HEK293 (cell line): ENCODE measurements around the gene OPCML.

ENCODE experiments used
- CTCF ChIA-PET: fragments of 350-600 bp; formaldehyde crosslinking; extraction: SDS; loops from one replicate; lab custom pipeline; 2021; ENCODE audit warnings: antibody characterized with exemption; lab: Yijun Ruan, JAX
- POLR2A ChIA-PET: fragments of 300-600 bp; formaldehyde crosslinking; extraction: SDS; loops from one replicate; lab custom pipeline; 2020; ENCODE audit warnings: antibody characterized with exemption, inconsistent platforms; lab: Yijun Ruan, JAX
- H3K27ac ChIP-seq: fragments of 200-500 bp; sonication (Bioruptor generic); 2 replicates; pipeline ENCODE4 v1.5.1; 2014; ENCODE audit warnings: low read depth, low read length, control low read depth, inconsistent platforms; ENCODE audit errors: extremely low read depth
- H3K36me3 ChIP-seq, 2 experiments: fragments of 200-500 bp in 1 of 2; sonication (Bioruptor generic) in 1 of 2; 1 replicate in 1 of 2; 2 replicates in 1 of 2; pipeline ENCODE4 v1.5.1; 2014 to 2017; ENCODE audit warnings: inconsistent platforms in 2 of 2, low read length in 2 of 2; ENCODE audit not compliant: control insufficient read depth in 2 of 2, insufficient read depth in 1 of 2
- H3K4me1 ChIP-seq: fragments of 200-500 bp; sonication (Bioruptor generic); 2 replicates; pipeline ENCODE4 v1.5.1; 2014; ENCODE audit warnings: mild to moderate bottlenecking, low read length, inconsistent platforms; ENCODE audit not compliant: control insufficient read depth, insufficient read depth
- H3K4me3 ChIP-seq: 2 replicates; pipeline ENCODE4 v1.5.1; 2011; ENCODE audit warnings: low read depth, mild to moderate bottlenecking, control low read depth, low read length, moderate library complexity
- H3K9me3 ChIP-seq: fragments of 200-500 bp; sonication (Bioruptor generic); 2 replicates; pipeline ENCODE4 v1.5.1; 2014; ENCODE audit warnings: low read depth, low read length, inconsistent platforms; ENCODE audit not compliant: control insufficient read depth, insufficient read depth
- TCF7L2 ChIP-seq: IDR thresholded peaks from 2 replicates; pipeline ENCODE4 v1.6.1; 2011; ENCODE audit warnings: low read depth, mild to moderate bottlenecking, inconsistent platforms, low read length, moderate library complexity, borderline replicate concordance
- ZBTB21 ChIP-seq: fragments of 450-650 bp; formaldehyde crosslinking; IDR thresholded peaks from 2 replicates; pipeline ENCODE4 v1.5.1; 2017; ENCODE audit warnings: missing biosample characterization, missing genetic modification characterization
- ZBTB7A ChIP-seq: fragments of 450-650 bp; formaldehyde crosslinking; IDR thresholded peaks from 2 replicates; pipeline ENCODE4 v1.5.1; 2016; ENCODE audit warnings: low read depth, missing biosample characterization, missing genetic modification characterization
- ZBTB8A ChIP-seq: fragments of 450-650 bp; formaldehyde crosslinking; IDR thresholded peaks from 2 replicates; pipeline ENCODE4 v1.5.1; 2016; ENCODE audit warnings: missing biosample characterization, missing genetic modification characterization
- ZFP69B ChIP-seq: fragments of 450-650 bp; formaldehyde crosslinking; IDR thresholded peaks from 2 replicates; pipeline ENCODE4 v1.5.1; 2016; ENCODE audit warnings: missing biosample characterization, missing genetic modification characterization
- ZNF121 ChIP-seq: fragments of 450-650 bp; formaldehyde crosslinking; IDR thresholded peaks from 2 replicates; pipeline ENCODE4 v1.5.1; 2016; ENCODE audit warnings: missing biosample characterization, missing genetic modification characterization
- ZNF169 ChIP-seq: fragments of 450-650 bp; formaldehyde crosslinking; IDR thresholded peaks from 2 replicates; pipeline ENCODE4 v1.5.1; 2016; ENCODE audit warnings: missing biosample characterization, missing genetic modification characterization
- ZNF19 ChIP-seq: fragments of 450-650 bp; formaldehyde crosslinking; IDR thresholded peaks from 2 replicates; pipeline ENCODE4; 2016; ENCODE audit warnings: missing biosample characterization, missing genetic modification characterization, low read depth
- ZNF274 ChIP-seq, 2 experiments: fragments of 200-500 bp in 1 of 2; fragments of 450-650 bp in 1 of 2; sonication (Bioruptor generic) in 1 of 2; formaldehyde crosslinking in 1 of 2; IDR thresholded peaks; 2 replicates each; pipeline versions ENCODE4 v1.5.1 to v1.6.1; 2014 to 2016; ENCODE audit warnings: borderline replicate concordance in 1 of 2, inconsistent platforms in 1 of 2, low read length in 1 of 2, missing biosample characterization in 1 of 2, missing genetic modification characterization in 1 of 2
- ZNF302 ChIP-seq: fragments of 450-650 bp; formaldehyde crosslinking; IDR thresholded peaks from 2 replicates; pipeline ENCODE4 v1.5.1; 2016; ENCODE audit warnings: missing biosample characterization, missing genetic modification characterization, low read depth
- ZNF366 ChIP-seq: fragments of 450-650 bp; formaldehyde crosslinking; conservative IDR thresholded peaks from 2 replicates; pipeline ENCODE4 v1.5.1; 2016; ENCODE audit warnings: missing biosample characterization, missing genetic modification characterization
- ZNF416 ChIP-seq: fragments of 450-650 bp; formaldehyde crosslinking; IDR thresholded peaks from 2 replicates; pipeline ENCODE4 v1.5.1; 2016; ENCODE audit warnings: missing biosample characterization, missing genetic modification characterization
- ZNF514 ChIP-seq: fragments of 450-650 bp; formaldehyde crosslinking; IDR thresholded peaks from 2 replicates; pipeline ENCODE4 v1.5.1; 2016; ENCODE audit warnings: missing biosample characterization, missing genetic modification characterization
- ZNF529 ChIP-seq: fragments of 450-650 bp; formaldehyde crosslinking; IDR thresholded peaks from 2 replicates; pipeline ENCODE4 v1.5.1; 2017; ENCODE audit warnings: missing genetic modification characterization, missing biosample characterization; ENCODE audit not compliant: insufficient replicate concordance
- ZNF561 ChIP-seq: fragments of 450-650 bp; IDR thresholded peaks from 2 replicates; pipeline ENCODE4 v1.5.1; 2018; ENCODE audit warnings: missing biosample characterization, missing genetic modification characterization, borderline replicate concordance
- ZNF621 ChIP-seq: fragments of 450-650 bp; formaldehyde crosslinking; IDR thresholded peaks from 2 replicates; pipeline ENCODE4 v1.5.1; 2017; ENCODE audit warnings: missing biosample characterization, missing genetic modification characterization
- ZNF792 ChIP-seq: fragments of 450-650 bp; formaldehyde crosslinking; IDR thresholded peaks from 2 replicates; pipeline ENCODE4 v1.5.1; 2016; ENCODE audit warnings: missing biosample characterization, missing genetic modification characterization
- TF ChIP-seq, protein P1 (sequence below): fragments of 450-650 bp; formaldehyde crosslinking; IDR thresholded peaks from 2 replicates; pipeline ENCODE4 v1.5.1; 2016; ENCODE audit warnings: missing biosample characterization, missing genetic modification characterization, low read depth
- TF ChIP-seq, protein P2 (sequence below): fragments of 450-650 bp; formaldehyde crosslinking; IDR thresholded peaks from 2 replicates; pipeline ENCODE4 v1.5.1; 2016; ENCODE audit warnings: missing biosample characterization, missing genetic modification characterization, low read depth
- TF ChIP-seq, protein P3 (sequence below): fragments of 450-650 bp; formaldehyde crosslinking; IDR thresholded peaks from 2 replicates; pipeline ENCODE4 v1.5.1; 2016; ENCODE audit warnings: missing biosample characterization, missing genetic modification characterization, borderline replicate concordance
- TF ChIP-seq, protein P4 (sequence below): fragments of 450-650 bp; formaldehyde crosslinking; IDR thresholded peaks from 2 replicates; pipeline ENCODE4 v1.5.1; 2016; ENCODE audit warnings: missing biosample characterization, missing genetic modification characterization

OPCML gene

DNA sequence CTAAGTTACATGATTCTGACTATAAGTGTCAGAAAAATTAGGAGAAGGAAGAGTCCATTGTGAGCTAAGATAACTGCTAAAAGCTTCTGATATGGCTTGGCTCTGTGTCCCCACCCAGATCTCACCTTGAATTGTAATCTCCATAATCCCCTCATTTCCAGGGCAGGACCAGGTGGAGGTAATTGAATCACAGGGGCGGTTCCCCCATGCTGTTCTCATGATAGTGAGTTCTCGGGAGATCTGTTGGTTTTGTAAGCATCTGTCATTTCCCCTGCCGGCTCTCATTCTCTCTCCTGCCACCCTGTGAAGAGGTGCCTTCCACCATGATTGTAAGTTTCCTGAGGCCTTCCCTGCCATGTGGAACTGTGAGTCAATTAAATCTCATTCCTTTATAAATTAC, 230.2 kb downstream of the OPCML start:
- H3K9me3 ChIP-seq = no peaks in the 10 kb centered on the region
- H3K4me3 ChIP-seq = no peak overlapping the region
- ChIA-PET CTCF (no interaction called here), POLR2A (no interaction called here)
- no peaks in the 10 kb centered on the region for H3K36me3 ChIP-seq
- H3K4me1 ChIP-seq = no peaks in the 10 kb centered on the region
- H3K27ac ChIP-seq = no peak overlapping the region
- TF ChIP-seq, protein P1, sequence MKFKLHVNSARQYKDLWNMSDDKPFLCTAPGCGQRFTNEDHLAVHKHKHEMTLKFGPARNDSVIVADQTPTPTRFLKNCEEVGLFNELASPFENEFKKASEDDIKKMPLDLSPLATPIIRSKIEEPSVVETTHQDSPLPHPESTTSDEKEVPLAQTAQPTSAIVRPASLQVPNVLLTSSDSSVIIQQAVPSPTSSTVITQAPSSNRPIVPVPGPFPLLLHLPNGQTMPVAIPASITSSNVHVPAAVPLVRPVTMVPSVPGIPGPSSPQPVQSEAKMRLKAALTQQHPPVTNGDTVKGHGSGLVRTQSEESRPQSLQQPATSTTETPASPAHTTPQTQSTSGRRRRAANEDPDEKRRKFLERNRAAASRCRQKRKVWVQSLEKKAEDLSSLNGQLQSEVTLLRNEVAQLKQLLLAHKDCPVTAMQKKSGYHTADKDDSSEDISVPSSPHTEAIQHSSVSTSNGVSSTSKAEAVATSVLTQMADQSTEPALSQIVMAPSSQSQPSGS (tag by site-specific recombination) = no peak
- TF ChIP-seq ZNF366 (tag by site-specific recombination) (no peak), ZFP69B (tag by site-specific recombination) (no peak), ZNF19 (tag by site-specific recombination) (no peak), ZNF561 (no peak), ZNF529 (no peak), ZNF274 (IDR thresholded peaks at IDR 0.05; ENCODE audit: low read length) (no peak), ZNF274 (tag by site-specific recombination; IDR thresholded peaks at IDR 0.05; ENCODE audit: borderline replicate concordance) (no peak), ZNF121 (tag by site-specific recombination) (no peak), ZNF416 (tag by site-specific recombination) (no peak)

DNA sequence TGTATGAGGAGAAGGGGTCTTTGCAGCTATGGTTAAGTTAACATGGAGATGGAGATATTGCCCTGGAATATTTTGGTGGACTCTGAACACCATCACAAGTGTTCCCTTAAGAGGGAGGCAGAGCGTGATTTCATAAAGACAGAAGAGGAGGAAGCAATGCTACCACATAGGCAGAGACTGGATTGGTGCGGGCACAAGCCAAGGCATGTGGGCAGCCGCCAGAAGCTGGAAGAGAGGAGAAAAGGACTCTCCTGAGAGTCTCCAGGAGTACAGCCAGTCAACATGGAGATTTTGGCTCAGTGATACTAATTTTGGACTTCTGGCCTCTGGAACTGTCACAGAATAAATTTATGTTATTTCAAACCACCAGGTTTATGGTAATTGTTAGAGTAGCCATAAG, 231.6 kb downstream of the OPCML start:
- no peak overlapping the region for H3K27ac ChIP-seq
- no peak overlapping the region for H3K4me3 ChIP-seq
- no peaks in the 10 kb centered on the region for H3K9me3 ChIP-seq
- no peak for TF ChIP-seq ZNF621 (tag by site-specific recombination)
- no peak for TF ChIP-seq ZBTB8A (tag by site-specific recombination)
- TF ChIP-seq ZNF169 = no peak
- no peak for TF ChIP-seq ZNF302 (tag by site-specific recombination)
- H3K36me3 ChIP-seq = no peaks in the 10 kb centered on the region
- ChIA-PET CTCF (no interaction called here), POLR2A (no interaction called here)
- H3K4me1 ChIP-seq = no peaks in the 10 kb centered on the region

DNA sequence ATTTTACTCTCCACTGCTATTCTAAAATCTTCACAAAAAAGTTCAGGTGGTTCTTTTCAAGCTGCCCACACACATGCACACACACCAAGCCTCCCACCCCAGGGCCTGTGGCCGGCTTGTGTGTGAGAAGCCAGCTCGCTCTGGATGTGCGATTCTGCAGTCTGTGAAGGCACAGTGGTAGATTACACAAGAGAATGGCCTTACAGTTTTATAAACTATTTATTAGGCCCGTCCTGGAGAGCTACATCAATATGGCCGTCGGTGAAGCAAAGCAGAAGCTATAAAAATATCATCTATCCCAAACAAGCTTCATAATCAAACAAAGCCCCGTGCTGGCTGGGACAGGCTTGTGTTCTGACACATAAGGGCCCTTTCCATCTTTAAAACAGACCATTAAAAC, 240.5 kb downstream of the OPCML start:
- Histone ChIP-seq H3K36me3 (no peaks in the 10 kb centered on the region), H3K4me1 (no peaks in the 10 kb centered on the region), H3K9me3 (no peaks in the 10 kb centered on the region)
- CTCF ChIA-PET = no interaction called here
- POLR2A ChIA-PET = no interaction called here
- TF ChIP-seq TCF7L2 (no peak), ZNF792 (tag by site-specific recombination) (no peak), ZNF514 (no peak), ZNF121 (tag by site-specific recombination) (no peak), ZBTB21 (no peak), ZBTB7A (tag by site-specific recombination) (no peak)
- TF ChIP-seq, protein P2, sequence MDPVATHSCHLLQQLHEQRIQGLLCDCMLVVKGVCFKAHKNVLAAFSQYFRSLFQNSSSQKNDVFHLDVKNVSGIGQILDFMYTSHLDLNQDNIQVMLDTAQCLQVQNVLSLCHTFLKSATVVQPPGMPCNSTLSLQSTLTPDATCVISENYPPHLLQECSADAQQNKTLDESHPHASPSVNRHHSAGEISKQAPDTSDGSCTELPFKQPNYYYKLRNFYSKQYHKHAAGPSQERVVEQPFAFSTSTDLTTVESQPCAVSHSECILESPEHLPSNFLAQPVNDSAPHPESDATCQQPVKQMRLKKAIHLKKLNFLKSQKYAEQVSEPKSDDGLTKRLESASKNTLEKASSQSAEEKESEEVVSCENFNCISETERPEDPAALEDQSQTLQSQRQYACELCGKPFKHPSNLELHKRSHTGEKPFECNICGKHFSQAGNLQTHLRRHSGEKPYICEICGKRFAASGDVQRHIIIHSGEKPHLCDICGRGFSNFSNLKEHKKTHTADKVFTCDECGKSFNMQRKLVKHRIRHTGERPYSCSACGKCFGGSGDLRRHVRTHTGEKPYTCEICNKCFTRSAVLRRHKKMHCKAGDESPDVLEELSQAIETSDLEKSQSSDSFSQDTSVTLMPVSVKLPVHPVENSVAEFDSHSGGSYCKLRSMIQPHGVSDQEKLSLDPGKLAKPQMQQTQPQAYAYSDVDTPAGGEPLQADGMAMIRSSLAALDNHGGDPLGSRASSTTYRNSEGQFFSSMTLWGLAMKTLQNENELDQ (tag by site-specific recombination) = no peak
- TF ChIP-seq, protein P3, sequence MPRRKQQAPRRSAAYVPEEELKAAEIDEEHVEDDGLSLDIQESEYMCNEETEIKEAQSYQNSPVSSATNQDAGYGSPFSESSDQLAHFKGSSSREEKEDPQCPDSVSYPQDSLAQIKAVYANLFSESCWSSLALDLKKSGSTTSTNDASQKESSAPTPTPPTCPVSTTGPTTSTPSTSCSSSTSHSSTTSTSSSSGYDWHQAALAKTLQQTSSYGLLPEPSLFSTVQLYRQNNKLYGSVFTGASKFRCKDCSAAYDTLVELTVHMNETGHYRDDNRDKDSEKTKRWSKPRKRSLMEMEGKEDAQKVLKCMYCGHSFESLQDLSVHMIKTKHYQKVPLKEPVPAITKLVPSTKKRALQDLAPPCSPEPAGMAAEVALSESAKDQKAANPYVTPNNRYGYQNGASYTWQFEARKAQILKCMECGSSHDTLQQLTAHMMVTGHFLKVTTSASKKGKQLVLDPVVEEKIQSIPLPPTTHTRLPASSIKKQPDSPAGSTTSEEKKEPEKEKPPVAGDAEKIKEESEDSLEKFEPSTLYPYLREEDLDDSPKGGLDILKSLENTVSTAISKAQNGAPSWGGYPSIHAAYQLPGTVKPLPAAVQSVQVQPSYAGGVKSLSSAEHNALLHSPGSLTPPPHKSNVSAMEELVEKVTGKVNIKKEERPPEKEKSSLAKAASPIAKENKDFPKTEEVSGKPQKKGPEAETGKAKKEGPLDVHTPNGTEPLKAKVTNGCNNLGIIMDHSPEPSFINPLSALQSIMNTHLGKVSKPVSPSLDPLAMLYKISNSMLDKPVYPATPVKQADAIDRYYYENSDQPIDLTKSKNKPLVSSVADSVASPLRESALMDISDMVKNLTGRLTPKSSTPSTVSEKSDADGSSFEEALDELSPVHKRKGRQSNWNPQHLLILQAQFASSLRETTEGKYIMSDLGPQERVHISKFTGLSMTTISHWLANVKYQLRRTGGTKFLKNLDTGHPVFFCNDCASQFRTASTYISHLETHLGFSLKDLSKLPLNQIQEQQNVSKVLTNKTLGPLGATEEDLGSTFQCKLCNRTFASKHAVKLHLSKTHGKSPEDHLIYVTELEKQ = no peak
- TF ChIP-seq, protein P4, sequence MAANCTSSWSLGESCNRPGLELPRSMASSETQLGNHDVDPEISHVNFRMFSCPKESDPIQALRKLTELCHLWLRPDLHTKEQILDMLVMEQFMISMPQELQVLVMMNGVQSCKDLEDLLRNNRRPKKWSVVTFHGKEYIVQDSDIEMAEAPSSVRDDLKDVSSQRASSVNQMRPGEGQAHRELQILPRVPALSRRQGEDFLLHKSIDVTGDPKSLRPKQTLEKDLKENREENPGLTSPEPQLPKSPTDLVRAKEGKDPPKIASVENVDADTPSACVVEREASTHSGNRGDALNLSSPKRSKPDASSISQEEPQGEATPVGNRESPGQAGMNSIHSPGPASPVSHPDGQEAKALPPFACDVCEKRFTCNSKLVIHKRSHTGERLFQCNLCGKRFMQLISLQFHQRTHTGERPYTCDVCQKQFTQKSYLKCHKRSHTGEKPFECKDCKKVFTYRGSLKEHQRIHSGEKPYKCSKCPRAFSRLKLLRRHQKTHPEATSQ (tag by site-specific recombination) = no peak
- TF ChIP-seq, all 188 proteins: peak for 0
- no peak overlapping the region for H3K27ac ChIP-seq
- no peak overlapping the region for H3K4me3 ChIP-seq
